HG03025 (cell line): ENCODE data around the gene AKIRIN2.

Experiments used
- ATAC-seq: cut with Tn5 transposase; IDR thresholded peaks from one replicate; pipeline ENCODE4 v1.9.1; 2021; ENCODE audit warnings: mild to moderate bottlenecking, moderate library complexity; ENCODE audit not compliant: unreplicated experiment, low FRiP score

The AKIRIN2 gene

DNA sequence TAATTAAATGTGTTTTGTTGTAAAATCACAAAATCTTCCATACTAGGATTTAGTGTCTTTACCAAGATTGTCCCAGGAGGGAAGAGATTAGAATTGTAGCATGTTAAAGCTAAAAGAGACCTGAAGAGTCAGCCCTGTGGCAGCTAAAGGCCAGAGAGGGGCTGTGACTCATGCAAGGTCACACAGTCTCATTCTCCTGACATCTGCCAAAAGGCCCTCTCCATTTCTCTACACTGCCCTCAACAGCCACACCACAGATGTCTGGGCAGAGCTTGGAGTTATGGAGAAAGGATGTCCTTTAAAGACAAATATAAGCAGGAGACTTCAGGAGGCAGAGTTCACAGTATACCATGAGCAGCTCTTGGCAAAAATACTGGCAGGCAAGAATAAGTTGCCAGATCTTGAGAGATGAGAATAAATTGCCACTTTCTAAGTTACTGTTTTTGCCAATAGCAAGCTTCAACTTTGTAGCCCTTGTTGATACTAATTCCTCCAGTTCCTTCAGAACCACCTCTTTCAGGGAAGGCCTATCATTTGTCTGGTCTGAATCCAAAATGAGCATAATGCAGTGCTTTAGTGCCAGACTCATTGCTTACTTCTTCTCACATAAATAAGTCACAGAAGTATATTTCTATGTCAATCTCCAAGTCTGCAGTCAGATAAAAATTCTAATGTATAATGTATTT lies 41.7 kb downstream of the AKIRIN2 start:
- ATAC-seq, result no peak

DNA sequence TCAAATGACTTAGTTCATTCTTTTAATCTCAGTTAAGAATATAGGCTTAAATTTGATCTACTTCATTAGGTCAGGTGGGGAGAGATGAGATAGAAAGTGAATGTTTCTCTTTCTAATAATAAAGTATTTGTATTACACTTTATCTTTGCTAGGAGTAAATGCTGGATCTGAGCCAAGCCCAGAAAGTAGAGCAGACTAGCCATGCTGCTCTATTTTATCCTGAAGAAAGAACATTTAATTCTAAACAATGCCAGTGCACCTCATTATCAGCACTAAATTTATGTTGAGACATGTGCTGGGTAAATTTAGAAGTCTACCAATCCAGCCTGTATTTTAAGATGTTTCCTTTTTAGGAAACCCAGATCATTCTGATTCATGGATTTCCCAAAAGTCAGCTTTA lies 43.5 kb downstream of the AKIRIN2 start:
- no peak for ATAC-seq

DNA sequence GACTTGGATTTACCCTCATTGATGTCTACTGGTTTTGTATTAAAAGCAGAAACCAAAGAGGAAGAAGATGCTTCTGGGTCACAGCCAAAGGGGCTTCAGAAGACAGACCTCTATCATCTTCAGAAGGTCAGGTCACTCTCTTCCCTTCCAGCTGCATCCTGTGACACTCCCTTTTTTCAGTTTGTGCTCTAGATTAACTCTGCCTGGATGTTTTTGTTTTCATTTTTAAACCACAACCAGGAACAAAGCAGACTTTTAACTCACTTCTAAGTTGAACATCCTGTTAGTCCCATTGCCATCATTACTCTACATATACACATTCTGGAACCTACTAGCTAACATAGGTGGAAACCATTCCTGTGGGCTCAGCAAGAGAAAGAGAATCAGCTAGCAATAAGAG lies 45.2 kb downstream of the AKIRIN2 start:
- peak; percentile 79 for ATAC-seq

DNA sequence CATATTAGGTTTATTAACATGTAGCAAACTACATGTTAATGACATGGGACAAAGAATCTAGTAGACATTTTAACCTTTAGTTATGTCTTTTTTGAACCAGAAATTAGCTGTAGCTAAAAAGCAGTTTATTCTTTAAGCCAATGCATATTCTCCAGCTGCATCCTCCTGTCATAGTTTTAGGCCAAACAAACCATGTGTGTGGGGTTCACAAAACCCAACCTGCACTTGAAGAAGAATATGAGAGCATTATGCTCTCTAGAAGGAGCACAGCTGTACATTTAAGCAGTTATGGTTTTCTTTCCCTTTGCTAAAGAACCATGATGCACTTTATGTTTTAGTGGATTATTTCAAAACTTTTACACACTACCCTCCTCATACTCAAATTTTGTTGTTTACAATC lies 46.2 kb downstream of the AKIRIN2 start:
- ATAC-seq, result no peak

DNA sequence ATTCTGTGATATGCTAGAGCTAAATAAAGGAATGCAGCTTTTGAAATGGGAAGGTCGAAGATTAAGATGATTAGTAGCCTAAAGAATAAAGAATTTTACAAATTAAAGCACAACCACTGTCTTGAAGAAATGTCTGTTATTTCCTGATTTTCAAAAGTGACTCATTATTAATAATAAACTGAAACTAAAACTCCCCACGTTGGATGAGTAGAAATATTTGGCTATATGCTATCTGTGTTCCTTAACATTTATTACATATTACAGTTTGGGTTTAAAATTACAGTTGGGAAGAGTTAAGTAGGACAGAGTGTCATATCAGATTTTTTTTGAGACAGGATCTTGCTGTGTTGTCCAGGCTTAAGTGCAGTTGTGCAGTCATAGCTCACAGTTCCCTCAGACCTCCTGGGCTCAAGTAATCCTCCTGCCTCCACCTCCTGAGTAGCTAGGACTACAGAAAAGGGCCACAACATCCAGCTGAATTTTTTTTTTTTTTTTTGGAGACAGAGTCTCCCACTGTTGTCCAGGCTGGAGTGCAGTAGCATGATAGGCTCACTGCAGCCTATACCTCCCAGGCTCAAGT lies 47.1 kb downstream of the AKIRIN2 start:
- no peak for ATAC-seq

DNA sequence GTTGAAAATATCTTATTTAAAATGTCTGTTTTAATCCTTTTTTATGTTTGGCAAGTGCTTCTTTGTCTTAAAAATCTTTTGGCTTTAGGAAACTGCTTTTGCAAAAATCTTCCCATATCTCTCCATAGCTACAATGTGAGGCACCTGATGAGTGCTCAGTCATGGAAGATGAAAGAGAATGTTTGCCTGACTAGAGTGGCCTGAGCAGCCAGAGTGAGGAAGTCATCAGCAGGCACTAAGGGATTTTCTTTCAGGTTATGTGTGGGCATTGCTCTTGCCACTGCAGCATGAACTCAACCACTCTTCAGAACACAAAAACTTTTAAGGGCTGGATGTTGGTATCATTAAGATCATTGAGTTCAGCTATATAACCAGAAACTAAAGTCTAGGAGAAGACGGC lies 47.9 kb downstream of the AKIRIN2 start:
- ATAC-seq, result no peak

DNA sequence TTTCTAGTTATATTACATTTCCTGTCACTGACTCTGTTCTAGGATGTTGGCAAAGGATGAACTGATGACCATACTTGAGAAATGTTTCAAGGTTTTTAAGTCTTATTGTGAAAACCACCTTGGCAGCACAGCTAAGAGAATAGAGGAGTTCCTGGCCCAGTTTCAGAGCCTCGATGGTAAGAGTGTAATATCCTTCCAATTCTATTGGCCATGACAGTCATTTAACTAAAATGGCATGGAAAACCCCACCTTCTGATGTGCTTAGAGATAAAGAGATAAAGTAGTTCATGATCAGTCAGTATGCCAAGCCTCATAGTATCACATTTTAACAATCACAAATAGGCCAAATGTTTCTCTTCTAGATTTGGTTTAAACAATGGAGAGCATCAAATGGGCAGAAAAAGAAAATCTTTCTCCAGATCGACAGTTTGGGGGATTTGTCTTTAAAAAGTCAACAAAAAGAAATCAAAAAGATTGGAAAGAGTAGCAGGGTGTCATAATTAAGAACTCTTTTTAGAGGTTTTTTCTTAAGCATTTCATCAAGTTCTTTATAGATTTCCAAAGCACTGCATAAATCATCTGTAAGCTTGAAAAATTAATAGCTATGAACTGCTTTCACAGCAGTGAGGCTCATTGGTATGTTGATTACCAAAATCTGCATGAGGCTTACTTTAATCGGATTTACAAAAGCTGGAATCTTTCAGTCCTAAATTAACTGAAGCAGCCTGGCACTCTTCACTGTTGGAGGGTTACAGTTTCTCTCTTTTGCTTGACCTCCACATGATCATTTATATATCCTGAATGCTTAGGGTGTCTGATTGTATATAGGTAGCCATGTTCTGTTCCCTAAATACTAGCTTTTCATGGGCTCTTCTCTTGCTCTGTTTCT lies 48.7 kb downstream of the AKIRIN2 start:
- no peak for ATAC-seq

DNA sequence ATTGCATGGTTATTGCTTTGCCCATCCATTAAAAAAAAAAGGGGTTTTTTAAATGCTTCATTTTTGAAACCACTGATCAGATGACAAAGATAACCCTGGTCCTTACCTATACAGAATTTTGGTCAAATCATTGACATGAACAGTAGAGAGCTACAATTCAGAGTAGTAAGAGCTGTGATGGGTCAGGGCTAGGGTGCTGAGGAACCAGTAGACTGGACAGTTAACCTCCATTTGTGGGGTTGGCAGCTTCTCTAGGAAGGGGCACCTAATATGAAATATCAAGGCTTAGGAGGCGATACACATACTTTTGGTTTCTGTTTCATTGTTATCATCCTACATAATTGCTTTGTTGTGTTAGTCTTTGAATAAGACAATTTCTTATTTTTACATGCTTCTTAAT lies 57.0 kb downstream of the AKIRIN2 start:
- no peak for ATAC-seq

DNA sequence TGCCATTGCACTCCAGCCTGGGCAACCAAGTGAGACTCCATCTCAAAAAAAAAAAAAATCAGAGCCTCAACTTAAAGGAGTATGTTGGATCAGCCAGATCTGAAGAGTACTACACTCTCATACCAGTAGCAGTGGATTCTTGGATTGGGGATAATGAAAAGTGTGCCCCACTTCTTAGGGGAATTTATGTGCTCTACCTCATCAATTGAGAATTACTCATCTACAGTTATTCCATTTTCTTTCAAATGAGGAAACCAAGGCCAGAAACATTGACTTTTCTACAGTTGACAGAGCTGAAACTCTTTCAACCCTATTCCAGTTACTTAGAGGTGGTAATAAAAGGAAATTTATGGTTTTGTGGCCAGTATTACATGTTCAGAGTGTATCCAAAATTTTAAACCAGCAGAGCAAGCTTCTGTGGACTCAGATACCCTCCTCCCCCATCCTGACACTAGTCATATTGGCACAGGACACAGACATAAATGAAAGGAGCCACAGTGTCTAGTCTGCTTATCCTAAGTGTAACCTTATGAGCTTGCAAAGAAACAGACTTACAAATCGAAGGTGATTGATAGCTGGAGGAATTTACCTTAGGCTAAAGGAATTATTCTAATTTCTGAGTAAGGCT lies 60.9 kb downstream of the AKIRIN2 start:
- no peak for ATAC-seq

DNA sequence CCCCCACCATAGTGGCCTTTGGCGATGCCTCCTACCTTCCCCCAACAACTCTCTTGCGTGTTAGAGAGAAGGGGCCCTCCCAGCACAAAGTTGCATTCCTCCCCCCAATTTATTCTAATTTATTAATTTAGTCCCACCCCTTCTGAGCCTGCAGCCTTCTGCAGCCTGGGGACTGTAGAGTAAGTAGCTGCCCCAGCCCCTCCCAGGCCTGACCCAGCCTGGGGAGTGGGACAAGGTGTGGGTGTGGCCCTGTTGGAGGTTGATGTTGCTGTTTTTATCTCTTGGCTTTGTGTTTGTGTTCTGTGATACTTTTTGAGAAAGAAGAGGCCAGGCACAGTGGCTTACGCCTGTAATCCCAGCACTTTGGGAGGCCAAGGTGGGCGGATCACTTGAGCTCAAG lies 62.7 kb downstream of the AKIRIN2 start:
- no peak for ATAC-seq

DNA sequence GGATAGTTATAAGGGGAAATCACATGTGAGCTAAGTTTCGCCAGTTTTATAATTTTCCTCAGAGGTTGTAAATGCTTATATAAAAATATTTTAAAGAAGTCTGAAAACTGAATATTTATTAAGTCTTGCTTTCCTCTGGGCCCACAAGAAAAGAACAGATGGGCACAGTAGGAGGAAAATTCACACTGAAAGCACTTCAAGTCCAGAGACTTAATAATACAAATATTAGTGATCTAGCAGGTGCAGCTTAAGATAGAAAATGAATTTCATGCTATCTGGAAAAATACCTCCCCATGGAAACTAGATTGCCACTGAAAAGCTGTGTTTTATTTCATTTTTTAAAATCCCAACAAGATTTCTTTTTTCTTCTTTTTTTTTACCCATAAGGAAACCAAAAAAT lies 64.9 kb downstream of the AKIRIN2 start:
- no peak for ATAC-seq

DNA sequence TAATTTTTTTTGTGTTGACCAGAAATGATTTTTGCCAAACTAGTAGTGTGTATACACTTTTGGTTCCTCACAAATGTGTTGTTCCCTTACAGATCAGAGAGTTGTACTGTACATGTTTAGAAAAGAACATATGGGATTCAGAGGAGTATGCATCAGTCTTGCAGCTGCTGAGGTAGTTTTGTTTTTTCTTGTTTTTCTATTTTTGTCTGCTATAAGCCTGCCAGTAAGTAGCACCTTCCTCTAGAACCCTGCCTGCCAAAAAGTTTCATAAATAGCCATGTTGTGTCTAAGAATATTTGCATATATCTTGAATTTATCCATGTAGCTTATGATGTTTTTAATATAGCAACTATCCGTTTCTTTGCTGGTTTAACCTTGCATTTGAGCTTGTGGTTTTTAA lies 65.7 kb downstream of the AKIRIN2 start:
- ATAC-seq, result no peak

DNA sequence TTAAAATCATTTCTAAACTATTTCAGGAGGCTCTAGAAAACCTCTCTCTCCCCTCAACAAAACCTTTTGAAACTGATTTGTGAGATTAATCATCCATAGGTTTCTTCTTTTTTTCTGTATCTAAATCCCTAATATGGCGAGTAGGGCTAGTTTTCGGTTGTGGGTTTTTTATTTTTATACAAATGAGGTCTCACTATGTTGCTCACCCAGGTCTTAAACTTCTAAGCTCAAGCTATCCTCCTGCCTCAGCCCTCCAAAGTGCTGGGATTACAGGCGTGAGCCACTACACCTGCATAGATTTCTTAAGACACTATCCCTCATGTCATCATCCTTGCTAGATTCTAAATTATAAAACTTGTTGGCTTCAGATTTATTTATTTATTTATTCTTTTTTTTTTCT lies 68.2 kb downstream of the AKIRIN2 start:
- ATAC-seq, result no peak

DNA sequence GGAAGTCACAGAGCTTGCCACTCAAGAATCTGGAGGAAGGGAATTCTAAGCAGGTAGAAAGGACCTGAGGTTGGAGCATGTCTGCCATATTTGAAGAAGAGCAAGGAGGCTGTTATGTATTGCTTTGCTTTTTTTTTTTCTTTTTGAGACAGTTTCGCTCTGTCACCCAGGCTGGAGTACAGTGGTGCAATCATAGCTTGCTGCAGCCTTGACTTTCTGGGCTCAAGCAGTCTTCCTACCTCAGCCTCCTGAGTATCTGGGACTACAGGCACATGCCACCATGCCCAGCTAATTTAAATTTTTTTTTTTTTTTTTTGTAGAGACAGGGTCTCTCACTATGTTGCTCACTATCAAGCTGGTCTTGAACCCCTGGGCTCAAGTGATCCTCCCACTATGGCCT lies 71.3 kb downstream of the AKIRIN2 start:
- no peak for ATAC-seq

DNA sequence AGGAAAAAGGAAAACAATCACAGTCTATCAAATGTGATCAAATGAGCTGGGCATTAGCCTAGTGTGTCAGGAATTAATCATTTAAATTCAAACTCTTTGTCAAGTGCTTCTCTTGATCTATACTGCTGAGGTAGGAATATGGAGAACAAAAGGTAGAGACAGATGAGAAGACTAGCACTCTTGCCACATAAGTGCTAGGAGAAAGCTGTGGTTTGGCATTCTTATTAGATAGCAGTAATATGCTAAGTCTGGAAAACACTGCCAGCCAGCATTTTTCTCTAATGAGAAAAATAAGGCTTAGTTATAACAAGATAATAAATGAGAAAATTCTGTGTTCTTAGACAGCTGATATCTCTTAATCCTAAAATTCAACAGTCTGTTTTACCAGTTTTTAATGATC lies 73.2 kb downstream of the AKIRIN2 start:
- no peak for ATAC-seq

DNA sequence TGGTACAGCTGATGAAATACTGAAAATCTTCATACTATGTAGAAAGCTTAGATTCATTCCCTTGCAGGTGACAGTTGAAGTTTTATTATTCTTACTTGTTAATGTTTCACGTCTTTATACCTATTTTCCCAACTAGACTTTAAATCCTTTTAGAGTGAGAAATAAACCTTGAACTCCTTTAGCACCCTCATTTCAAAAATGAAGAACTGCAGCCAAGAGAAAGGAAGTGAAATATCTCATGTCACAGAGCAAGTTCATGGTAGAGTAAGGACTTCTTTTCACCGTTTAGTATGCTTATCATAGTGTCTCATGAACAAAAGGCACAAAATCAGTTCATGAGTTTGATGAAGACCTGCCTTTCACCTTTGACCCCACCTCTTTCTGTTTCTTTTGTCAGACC lies 73.6 kb downstream of the AKIRIN2 start:
- no peak for ATAC-seq
